GM12864 (cell line): ENCODE data around the gene PPP2R5D.

Experiments used
- DNase-seq: peaks from one replicate; pipeline ENCODE4 v3.0.0-alpha.2; 2011; ENCODE audit warnings: low read depth
- H3K4me3 ChIP-seq: 2 replicates; pipeline ENCODE4 v1.5.1; 2011; ENCODE audit warnings: mild to moderate bottlenecking, low read depth, low read length, control low read depth
- TF ChIP-seq, protein P1 (sequence below): IDR thresholded peaks from 2 replicates; pipeline ENCODE4 v1.5.1; 2011; ENCODE audit warnings: low read depth, mild to moderate bottlenecking, moderate library complexity, low read length, control low read depth, inconsistent platforms; ENCODE audit errors: missing control alignments

Gene PPP2R5D

DNA sequence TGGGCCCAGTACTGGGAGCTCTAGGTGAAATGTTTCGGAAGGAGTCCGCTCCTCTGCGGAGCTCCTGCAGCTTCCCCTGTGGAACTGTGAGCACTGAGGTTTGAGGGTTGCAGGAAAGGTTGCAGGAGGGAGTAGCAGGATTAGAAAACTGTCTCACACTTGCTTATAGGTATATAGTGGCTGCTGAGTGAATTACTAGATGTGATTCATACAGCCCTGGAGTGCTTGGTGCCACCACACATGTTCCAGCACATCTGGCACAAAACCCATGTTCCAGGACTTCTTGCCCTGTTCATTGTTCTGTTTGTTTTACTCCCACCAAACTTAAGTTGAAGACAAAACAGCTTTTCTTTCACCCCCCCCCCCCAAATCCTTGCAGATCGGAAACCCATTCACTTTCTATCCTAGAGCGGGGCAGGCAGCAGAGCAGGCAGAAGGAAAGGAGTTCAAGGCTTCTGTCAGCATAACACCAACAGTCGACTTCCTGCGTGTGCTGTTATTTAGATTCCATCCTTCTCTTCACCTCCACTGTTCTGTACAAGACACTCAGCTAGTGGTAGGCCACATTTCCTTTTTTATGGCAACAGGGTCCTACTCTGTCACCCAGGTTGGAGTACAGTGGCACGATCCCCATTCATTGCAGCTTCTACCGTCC, 4.7 kb upstream of the PPP2R5D start:
- peak overlapping the region; percentile 57 for H3K4me3 ChIP-seq
- TF ChIP-seq, protein P1, sequence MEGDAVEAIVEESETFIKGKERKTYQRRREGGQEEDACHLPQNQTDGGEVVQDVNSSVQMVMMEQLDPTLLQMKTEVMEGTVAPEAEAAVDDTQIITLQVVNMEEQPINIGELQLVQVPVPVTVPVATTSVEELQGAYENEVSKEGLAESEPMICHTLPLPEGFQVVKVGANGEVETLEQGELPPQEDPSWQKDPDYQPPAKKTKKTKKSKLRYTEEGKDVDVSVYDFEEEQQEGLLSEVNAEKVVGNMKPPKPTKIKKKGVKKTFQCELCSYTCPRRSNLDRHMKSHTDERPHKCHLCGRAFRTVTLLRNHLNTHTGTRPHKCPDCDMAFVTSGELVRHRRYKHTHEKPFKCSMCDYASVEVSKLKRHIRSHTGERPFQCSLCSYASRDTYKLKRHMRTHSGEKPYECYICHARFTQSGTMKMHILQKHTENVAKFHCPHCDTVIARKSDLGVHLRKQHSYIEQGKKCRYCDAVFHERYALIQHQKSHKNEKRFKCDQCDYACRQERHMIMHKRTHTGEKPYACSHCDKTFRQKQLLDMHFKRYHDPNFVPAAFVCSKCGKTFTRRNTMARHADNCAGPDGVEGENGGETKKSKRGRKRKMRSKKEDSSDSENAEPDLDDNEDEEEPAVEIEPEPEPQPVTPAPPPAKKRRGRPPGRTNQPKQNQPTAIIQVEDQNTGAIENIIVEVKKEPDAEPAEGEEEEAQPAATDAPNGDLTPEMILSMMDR: peak; percentile 6
- DNase-seq: no peak

DNA sequence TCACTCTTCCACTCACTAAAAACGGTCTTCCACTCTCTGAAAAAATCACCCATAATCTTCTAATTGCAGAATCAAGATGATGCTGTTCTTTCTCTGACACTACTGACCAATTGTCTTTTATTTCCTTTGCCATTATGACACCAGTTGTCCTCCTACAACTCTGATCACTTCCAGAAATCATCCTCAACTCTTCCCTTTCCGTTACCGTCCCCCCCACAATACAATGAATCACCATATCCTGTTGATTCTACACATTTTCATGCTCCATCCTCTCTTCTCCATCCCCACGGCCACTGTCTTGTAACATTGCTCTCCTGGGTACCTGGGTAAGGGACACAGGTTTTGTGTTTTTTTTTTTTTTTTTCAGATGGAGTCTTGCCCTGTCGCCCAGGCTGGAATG, 2.5 kb upstream of the PPP2R5D start:
- no peak for DNase-seq

DNA sequence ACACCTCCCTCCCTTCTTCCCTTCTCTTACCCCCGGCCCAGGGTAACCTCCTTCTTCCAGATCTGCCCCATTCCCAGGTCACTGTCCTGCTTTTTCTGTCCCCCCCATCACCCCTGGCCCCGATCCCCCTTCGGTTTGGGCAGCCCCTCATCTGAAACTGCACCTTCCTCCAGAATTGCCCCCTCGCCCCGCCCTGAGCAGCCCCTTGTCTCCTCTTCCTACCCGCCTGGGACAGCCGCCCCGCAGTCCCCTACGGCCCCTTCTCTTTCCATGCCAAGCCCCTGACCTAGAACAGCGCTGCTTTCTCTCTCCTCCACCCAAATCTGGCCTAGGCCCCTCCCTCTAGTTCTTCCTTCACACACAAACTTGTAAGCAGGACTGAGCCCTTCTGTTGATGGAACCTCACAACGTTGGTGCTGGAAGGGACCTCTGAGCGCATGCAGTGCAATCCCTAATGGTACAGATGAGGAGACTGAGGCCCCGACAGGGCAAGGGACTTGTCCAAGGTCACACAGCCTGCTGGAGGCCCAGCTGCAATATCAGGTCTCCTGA, 630 bp downstream of the PPP2R5D start:
- no peak for DNase-seq
- TF ChIP-seq, protein P1: no peak
- H3K4me3 ChIP-seq: peak overlapping the region; percentile 93

More for the DNA sequence above, 2.5 kb upstream of the PPP2R5D start:
- TF ChIP-seq, protein P1: no peak
- no peak overlapping the region for H3K4me3 ChIP-seq

DNA sequence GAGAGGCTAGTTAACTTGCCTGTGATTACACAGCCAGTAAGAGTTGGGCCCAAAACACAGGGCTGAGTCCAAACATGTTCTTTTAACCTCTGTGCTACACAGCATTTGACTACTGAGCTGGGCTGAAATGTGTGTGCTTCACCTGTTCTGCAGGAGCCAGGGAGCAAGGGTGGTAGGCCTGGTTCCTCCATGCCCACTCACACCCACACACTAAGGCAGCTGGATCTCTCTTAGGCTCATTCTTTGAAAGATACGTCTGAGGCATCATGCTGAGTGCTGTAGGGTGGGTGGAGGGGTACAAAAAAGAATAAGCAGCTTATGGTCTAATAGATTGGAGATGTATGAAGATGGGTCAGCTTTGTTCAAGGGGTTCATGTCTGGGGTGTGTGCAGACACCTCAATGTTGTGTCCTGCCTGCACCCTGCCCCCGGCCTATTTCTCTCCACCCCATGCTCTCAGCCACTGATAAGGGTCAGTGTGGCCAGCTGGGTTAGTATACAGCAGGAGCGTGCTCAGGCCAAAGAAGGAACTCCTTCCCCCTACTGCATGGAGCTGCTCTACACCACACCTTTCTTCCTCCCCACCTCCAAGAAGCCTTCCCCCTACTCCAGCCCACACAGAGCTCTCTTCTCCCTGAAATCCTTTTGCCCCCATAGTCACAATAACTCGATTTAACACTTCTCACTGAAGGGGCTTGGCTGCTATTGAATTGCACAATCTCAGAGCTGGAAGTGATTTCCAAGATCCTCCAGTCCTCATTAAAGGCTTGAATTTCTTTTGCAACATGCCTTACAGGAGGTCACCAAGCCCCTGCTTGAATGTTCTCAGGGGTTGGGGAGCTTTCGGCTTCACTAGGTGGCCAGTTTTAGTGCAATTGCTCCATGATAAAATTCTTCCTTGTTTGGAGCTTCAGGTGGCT, 3.4 kb downstream of the PPP2R5D start:
- DNase-seq: no peak
- H3K4me3 ChIP-seq: no peak overlapping the region
- TF ChIP-seq, protein P1: no peak

DNA sequence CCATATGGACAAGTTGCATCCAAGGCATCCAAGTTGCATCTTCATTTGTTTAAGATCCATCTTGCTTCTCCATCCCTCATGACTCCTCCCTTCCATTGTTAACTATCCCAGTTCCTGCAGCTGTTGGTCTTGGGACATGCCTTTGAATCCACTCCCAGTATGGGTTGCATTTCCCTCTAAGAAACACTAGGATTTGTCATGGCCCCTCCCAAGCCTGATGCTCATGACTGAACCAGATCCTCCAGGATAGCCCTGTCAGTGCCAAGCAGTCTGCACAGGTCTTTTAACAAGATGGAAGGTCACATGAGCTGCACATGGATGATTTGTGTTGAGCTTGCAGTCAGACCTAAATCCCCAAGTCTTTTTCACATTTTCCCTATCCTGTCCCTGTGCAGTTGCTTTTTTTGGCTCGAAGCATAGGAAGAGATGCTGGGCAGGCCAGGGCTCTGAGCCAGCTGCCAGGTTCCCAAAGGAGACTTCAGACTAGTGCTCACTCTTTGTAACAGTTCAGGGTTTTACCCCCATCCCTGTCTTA, 4.2 kb downstream of the PPP2R5D start:
- no peak for DNase-seq
- H3K4me3 ChIP-seq: no peak overlapping the region
- TF ChIP-seq, protein P1: no peak

DNA sequence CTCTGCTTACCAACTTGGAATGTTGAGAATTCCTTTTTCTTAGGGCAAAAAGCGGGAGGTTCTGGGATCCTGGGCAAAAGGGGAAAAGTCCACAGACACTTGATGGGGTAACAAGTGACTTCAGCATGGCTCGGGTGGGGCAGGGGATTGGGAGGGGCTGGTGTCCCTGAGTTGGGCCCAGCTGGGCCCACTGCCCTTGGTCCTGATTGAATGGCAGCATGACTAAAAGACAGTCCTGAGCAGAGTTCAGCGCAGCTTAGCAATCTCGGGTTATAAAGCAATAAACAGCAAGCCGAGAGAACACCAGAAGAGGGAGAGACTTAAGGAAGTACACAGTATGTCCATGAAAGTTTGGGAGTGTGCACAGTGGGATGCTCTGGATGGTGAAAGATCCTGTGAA, 5.6 kb downstream of the PPP2R5D start:
- DNase-seq: no peak
- no peak overlapping the region for H3K4me3 ChIP-seq
- TF ChIP-seq, protein P1: no peak
